ENCODE results near the gene TPT1.
"Not testable (repeated sequence)": the region's sequence is repeated elsewhere in the genome, so short reads cannot be mapped to it uniquely, and the experiment has no call there.

DNA sequence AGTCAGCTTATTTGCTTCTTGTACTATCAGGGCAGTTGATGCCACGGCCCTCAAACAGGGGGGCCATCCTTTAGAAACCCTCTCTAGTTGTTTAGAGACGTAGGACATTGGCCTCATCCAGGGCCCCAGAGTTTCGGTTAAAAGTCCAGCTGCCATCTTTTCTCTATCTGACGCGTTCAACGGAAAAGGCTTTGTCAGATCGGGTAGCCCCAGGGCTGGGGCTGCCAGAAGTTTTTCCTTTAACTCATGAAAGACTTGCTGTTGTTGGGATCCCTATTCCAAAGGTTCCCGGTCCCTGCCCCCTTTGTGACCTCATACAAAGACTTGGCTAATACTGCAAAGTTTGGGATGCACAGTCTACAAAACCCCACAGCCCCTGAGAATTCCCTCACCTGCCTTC, 37.8 kb upstream of the TPT1 start:
- TF ChIP-seq, protein P1, sequence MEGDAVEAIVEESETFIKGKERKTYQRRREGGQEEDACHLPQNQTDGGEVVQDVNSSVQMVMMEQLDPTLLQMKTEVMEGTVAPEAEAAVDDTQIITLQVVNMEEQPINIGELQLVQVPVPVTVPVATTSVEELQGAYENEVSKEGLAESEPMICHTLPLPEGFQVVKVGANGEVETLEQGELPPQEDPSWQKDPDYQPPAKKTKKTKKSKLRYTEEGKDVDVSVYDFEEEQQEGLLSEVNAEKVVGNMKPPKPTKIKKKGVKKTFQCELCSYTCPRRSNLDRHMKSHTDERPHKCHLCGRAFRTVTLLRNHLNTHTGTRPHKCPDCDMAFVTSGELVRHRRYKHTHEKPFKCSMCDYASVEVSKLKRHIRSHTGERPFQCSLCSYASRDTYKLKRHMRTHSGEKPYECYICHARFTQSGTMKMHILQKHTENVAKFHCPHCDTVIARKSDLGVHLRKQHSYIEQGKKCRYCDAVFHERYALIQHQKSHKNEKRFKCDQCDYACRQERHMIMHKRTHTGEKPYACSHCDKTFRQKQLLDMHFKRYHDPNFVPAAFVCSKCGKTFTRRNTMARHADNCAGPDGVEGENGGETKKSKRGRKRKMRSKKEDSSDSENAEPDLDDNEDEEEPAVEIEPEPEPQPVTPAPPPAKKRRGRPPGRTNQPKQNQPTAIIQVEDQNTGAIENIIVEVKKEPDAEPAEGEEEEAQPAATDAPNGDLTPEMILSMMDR (tag by site-specific recombination; IDR thresholded peaks at IDR 0.05) = not testable (repeated sequence)
- TF ChIP-seq ZFP37 (tag by site-specific recombination; IDR thresholded peaks at IDR 0.05); TRIM28 (IDR thresholded peaks at IDR 0.05; ENCODE audit: borderline replicate concordance, low read length); HOXD13 (CRISPR knock-in tag; IDR thresholded peaks at IDR 0.05; ENCODE audit: borderline replicate concordance); MYNN (tag by site-specific recombination; IDR thresholded peaks at IDR 0.05; ENCODE audit: borderline replicate concordance); ZNF24 (tag by site-specific recombination; IDR thresholded peaks at IDR 0.05); ZNF629 (tag by site-specific recombination; IDR thresholded peaks at IDR 0.05); ZNF664 (tag by site-specific recombination; IDR thresholded peaks at IDR 0.05); TCF7L2 (IDR thresholded peaks at IDR 0.05; ENCODE audit: borderline replicate concordance, low read depth, low read length); ZNF510 (tag by site-specific recombination; IDR thresholded peaks at IDR 0.05; ENCODE audit: insufficient replicate concordance): not testable (repeated sequence)
- TF ChIP-seq, protein P2, sequence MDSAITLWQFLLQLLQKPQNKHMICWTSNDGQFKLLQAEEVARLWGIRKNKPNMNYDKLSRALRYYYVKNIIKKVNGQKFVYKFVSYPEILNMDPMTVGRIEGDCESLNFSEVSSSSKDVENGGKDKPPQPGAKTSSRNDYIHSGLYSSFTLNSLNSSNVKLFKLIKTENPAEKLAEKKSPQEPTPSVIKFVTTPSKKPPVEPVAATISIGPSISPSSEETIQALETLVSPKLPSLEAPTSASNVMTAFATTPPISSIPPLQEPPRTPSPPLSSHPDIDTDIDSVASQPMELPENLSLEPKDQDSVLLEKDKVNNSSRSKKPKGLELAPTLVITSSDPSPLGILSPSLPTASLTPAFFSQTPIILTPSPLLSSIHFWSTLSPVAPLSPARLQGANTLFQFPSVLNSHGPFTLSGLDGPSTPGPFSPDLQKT (IDR thresholded peaks at IDR 0.05; ENCODE audit: borderline replicate concordance, low read depth, low read length) = not testable (repeated sequence)
- TF ChIP-seq, protein P3, sequence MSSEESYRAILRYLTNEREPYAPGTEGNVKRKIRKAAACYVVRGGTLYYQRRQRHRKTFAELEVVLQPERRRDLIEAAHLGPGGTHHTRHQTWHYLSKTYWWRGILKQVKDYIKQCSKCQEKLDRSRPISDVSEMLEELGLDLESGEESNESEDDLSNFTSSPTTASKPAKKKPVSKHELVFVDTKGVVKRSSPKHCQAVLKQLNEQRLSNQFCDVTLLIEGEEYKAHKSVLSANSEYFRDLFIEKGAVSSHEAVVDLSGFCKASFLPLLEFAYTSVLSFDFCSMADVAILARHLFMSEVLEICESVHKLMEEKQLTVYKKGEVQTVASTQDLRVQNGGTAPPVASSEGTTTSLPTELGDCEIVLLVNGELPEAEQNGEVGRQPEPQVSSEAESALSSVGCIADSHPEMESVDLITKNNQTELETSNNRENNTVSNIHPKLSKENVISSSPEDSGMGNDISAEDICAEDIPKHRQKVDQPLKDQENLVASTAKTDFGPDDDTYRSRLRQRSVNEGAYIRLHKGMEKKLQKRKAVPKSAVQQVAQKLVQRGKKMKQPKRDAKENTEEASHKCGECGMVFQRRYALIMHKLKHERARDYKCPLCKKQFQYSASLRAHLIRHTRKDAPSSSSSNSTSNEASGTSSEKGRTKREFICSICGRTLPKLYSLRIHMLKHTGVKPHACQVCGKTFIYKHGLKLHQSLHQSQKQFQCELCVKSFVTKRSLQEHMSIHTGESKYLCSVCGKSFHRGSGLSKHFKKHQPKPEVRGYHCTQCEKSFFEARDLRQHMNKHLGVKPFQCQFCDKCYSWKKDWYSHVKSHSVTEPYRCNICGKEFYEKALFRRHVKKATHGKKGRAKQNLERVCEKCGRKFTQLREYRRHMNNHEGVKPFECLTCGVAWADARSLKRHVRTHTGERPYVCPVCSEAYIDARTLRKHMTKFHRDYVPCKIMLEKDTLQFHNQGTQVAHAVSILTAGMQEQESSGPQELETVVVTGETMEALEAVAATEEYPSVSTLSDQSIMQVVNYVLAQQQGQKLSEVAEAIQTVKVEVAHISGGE (tag by site-specific recombination; conservative IDR thresholded peaks at IDR 0.05; ENCODE audit: low read depth) = not testable (repeated sequence)
- TF ChIP-seq, protein P4, sequence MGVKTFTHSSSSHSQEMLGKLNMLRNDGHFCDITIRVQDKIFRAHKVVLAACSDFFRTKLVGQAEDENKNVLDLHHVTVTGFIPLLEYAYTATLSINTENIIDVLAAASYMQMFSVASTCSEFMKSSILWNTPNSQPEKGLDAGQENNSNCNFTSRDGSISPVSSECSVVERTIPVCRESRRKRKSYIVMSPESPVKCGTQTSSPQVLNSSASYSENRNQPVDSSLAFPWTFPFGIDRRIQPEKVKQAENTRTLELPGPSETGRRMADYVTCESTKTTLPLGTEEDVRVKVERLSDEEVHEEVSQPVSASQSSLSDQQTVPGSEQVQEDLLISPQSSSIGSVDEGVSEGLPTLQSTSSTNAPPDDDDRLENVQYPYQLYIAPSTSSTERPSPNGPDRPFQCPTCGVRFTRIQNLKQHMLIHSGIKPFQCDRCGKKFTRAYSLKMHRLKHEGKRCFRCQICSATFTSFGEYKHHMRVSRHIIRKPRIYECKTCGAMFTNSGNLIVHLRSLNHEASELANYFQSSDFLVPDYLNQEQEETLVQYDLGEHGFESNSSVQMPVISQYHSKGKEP (tag by site-specific recombination; IDR thresholded peaks at IDR 0.05) = not testable (repeated sequence)
- TF ChIP-seq, protein P5, sequence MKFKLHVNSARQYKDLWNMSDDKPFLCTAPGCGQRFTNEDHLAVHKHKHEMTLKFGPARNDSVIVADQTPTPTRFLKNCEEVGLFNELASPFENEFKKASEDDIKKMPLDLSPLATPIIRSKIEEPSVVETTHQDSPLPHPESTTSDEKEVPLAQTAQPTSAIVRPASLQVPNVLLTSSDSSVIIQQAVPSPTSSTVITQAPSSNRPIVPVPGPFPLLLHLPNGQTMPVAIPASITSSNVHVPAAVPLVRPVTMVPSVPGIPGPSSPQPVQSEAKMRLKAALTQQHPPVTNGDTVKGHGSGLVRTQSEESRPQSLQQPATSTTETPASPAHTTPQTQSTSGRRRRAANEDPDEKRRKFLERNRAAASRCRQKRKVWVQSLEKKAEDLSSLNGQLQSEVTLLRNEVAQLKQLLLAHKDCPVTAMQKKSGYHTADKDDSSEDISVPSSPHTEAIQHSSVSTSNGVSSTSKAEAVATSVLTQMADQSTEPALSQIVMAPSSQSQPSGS (tag by site-specific recombination; IDR thresholded peaks at IDR 0.05; ENCODE audit: low read depth) = not testable (repeated sequence)
